GM12878 (cell line): ENCODE data around the gene POLR1D. TPM values are rescaled to one million over a fixed set of nuclear protein-coding genes. Genes with fewer than 3 reads are reported as not detected.
A peak's percentile ranks its signal among the peaks of the same experiment; 100 is the strongest.

Source experiments
- ATAC-seq: fragments of 200-7000 bp; cut with Tn5 transposase; 3 replicates; pipeline ENCODE4 v1.9.1; 2020; ENCODE audit warnings: mild to moderate bottlenecking, moderate library complexity
- BruUV-seq: library from RNA; stranded (reverse); fragments of 400-500 nt; replicated peaks from 2 replicates; lab custom pipeline; 2021; lab: Mats Ljungman, UMichigan
- CTCF ChIA-PET: fragments of 300-600 bp; sonication (Branson Sonifier 250); formaldehyde crosslinking; extraction: SDS; loops from one replicate; lab custom pipeline; 2021; ENCODE audit warnings: inconsistent platforms; lab: Yijun Ruan, JAX
- POLR2A ChIA-PET: fragments of 350-600 bp; formaldehyde crosslinking; extraction: SDS; loops from one replicate; lab custom pipeline; 2021; ENCODE audit warnings: inconsistent platforms; lab: Charles Lee
- RAD21 ChIA-PET: fragments of 300-600 bp; sonication (Branson Sonifier 250); formaldehyde crosslinking; loops from one replicate; lab custom pipeline; 2023; ENCODE audit warnings: antibody characterized with exemption; ENCODE audit not compliant: unreplicated experiment; lab: Charles Lee
- SMC1A ChIA-PET: fragments of 300-600 bp; sonication (Branson Sonifier 250); formaldehyde crosslinking; loops from one replicate; lab custom pipeline; 2023; ENCODE audit not compliant: unreplicated experiment, uncharacterized antibody; lab: Charles Lee
- DNase-seq: peaks from one replicate; pipeline ENCODE4 v3.0.0-alpha.2; 2011; ENCODE audit warnings: low read depth, low spot score
- FAIRE-seq: peaks from 3 replicates; lab custom pipeline; 2011; peaks lifted over from hg19 to GRCh38; lab: Jason Lieb, UNC
- H2AFZ ChIP-seq: 2 replicates; pipeline ENCODE4 v1.6.0; 2011; ENCODE audit warnings: low read depth, low read length, control low read depth; ENCODE audit not compliant: control insufficient read depth
- H3K27ac ChIP-seq: 2 replicates; pipeline ENCODE4 v1.5.1; 2011; ENCODE audit warnings: control low read depth; ENCODE audit not compliant: control insufficient read depth, insufficient read depth
- H3K27me3 ChIP-seq, 2 experiments: replicated peaks in 1 of 2; 2 replicates each; pipeline versions ENCODE4 v1.6.0 to v1.6.1; 2011; ENCODE audit warnings: low read length in 1 of 2; ENCODE audit not compliant: control insufficient read depth in 2 of 2, insufficient read depth in 2 of 2
- H3K36me3 ChIP-seq, 2 experiments: 2 replicates each; pipeline ENCODE4 v1.5.1; 2011; ENCODE audit warnings: low read length in 1 of 2; ENCODE audit not compliant: control insufficient read depth in 2 of 2, insufficient read depth in 2 of 2
- H3K4me1 ChIP-seq: 2 replicates; pipeline ENCODE4 v1.6.1; 2011; ENCODE audit warnings: mild to moderate bottlenecking, low read length, moderate library complexity, mixed read lengths; ENCODE audit not compliant: control insufficient read depth, insufficient read depth
- H3K4me2 ChIP-seq: 2 replicates; pipeline ENCODE4 v1.6.0; 2011; ENCODE audit warnings: control low read depth; ENCODE audit not compliant: control insufficient read depth, insufficient read depth
- H3K4me3 ChIP-seq: fragments of 200-600 bp; sonication (generic); 2 replicates; pipeline ENCODE4 v1.5.1; 2016
- H3K79me2 ChIP-seq: 2 replicates; pipeline ENCODE4 v1.6.0; 2011; ENCODE audit warnings: low read length; ENCODE audit not compliant: control insufficient read depth, insufficient read depth
- H3K9ac ChIP-seq: 2 replicates; pipeline ENCODE4 v1.8.0; 2011; ENCODE audit warnings: low read length, control low read depth, mixed read lengths; ENCODE audit not compliant: control insufficient read depth, insufficient read depth
- H3K9me3 ChIP-seq: replicated peaks from 3 replicates; pipeline ENCODE4 v1.5.1; 2011; ENCODE audit warnings: mild to moderate bottlenecking, low read length; ENCODE audit not compliant: control insufficient read depth, insufficient read depth
- H4K20me1 ChIP-seq: 2 replicates; pipeline ENCODE4 v1.6.0; 2011; ENCODE audit not compliant: control insufficient read depth, insufficient read depth
- CBX5 ChIP-seq: sonication (generic); IDR thresholded peaks from 2 replicates; pipeline ENCODE4 v1.6.1; 2016; ENCODE audit warnings: low read depth, moderate library complexity, mild to moderate bottlenecking, inconsistent platforms
- FOXK2 ChIP-seq: fragments of 450-650 bp; IDR thresholded peaks from 2 replicates; pipeline ENCODE4 v1.6.1; 2017; ENCODE audit warnings: mild to moderate bottlenecking, moderate library complexity
- KLF5 ChIP-seq: fragments of 450-650 bp; IDR thresholded peaks from 2 replicates; pipeline ENCODE4 v1.6.1; 2014; ENCODE audit warnings: mild to moderate bottlenecking; ENCODE audit not compliant: partially characterized antibody
- NFXL1 ChIP-seq: fragments of 450-650 bp; IDR thresholded peaks from 2 replicates; pipeline ENCODE4 v1.6.1; 2017; ENCODE audit warnings: antibody characterized with exemption, mild to moderate bottlenecking, borderline replicate concordance
- PBX3 ChIP-seq: IDR thresholded peaks from 2 replicates; pipeline ENCODE4 v1.6.1; 2011; ENCODE audit warnings: mild to moderate bottlenecking, low read depth, low read length, moderate library complexity; ENCODE audit not compliant: insufficient replicate concordance
- PKNOX1 ChIP-seq: fragments of 450-650 bp; IDR thresholded peaks from 2 replicates; pipeline ENCODE4 v1.6.1; 2016; ENCODE audit warnings: mild to moderate bottlenecking
- RBBP5 ChIP-seq: fragments of 200-600 bp; sonication (generic); conservative IDR thresholded peaks from 2 replicates; pipeline ENCODE4 v1.6.1; 2016
- SIX5 ChIP-seq: IDR thresholded peaks from 2 replicates; pipeline ENCODE4 v1.6.1; 2011; ENCODE audit warnings: mild to moderate bottlenecking, low read depth, low read length, moderate library complexity; ENCODE audit not compliant: severe bottlenecking
- SMAD5 ChIP-seq: IDR thresholded peaks from 2 replicates; pipeline ENCODE4 v1.6.1; 2016; ENCODE audit warnings: antibody characterized with exemption, low read depth
- SREBF1 ChIP-seq: IDR thresholded peaks from 2 replicates; pipeline ENCODE4 v1.6.1; 2012; ENCODE audit warnings: mild to moderate bottlenecking, low read length
- ZBED1 ChIP-seq: IDR thresholded peaks from 2 replicates; pipeline ENCODE4 v1.6.1; 2016; ENCODE audit warnings: borderline replicate concordance
- ZNF24 ChIP-seq: fragments of 450-650 bp; IDR thresholded peaks from 2 replicates; pipeline ENCODE4 v1.6.1; 2017; ENCODE audit warnings: antibody characterized with exemption, mild to moderate bottlenecking
- WGBS: methylation state at CpG from one replicate; pipeline ENCODE4 v1.1.6; 2016; ENCODE audit warnings: low lambda C conversion rate; ENCODE audit not compliant: insufficient replicate concordance, insufficient coverage; ENCODE audit errors: missing lambda C conversion rate; 5-methylcytosine and 5-hydroxymethylcytosine counted together
- in situ Hi-C: fragments of 300-500 bp; cut with MboI; formaldehyde crosslinking; loops from 9 replicates; pipeline ENCODE4 v1.14.3; 2018; ENCODE audit warnings: mixed read lengths
- intact Hi-C: fragments of 100-400 bp; cut with micrococcal nuclease; formaldehyde crosslinking; loops from one replicate; pipeline ENCODE4 v1.14.2; 2022; ENCODE audit not compliant: unreplicated experiment
- polyA plus RNA-seq, 11 experiments: library from polyadenylated mRNA; depleted of rRNA in 4 of 11; unstranded in 6 of 11; stranded (reverse) in 5 of 11; fragments of >200 nt; fragmentation: Nextera tagmentation in 4 of 11; fragmentation: Illumina TruSeq in 1 of 11; extraction: Ambion mirVana in 4 of 11; extraction: Trizol in 1 of 11; gene quantifications; 1 replicate in 1 of 11; 2 replicates in 10 of 11; pipeline versions ENCODE4 v1.2.1 to v1.2.3, GENCODE V29; 2011 to 2016; ENCODE audit warnings: inconsistent platforms in 2 of 11, missing spikeins in 2 of 11, low read depth in 1 of 11
- total RNA-seq, 4 experiments: library from RNA; depleted of rRNA in 3 of 4; stranded (reverse); fragments of >200 nt in 3 of 4; fragmentation: Illumina TruSeq in 1 of 4; extraction: Trizol in 1 of 4; gene quantifications; 2 replicates each; pipeline versions ENCODE4 v1.2.1 to v1.2.3, GENCODE V29; 2013 to 2021

Gene POLR1D
- total and polyA plus RNA-seq, 10 of the 15 experiments (the other 5 are each of a cell fraction or from before 2014, with no cell fraction given): 119 to 223 (median 160) TPM

GRCh38 chr13:27643334-27644132, 21.8 kb downstream of the POLR1D start (continued):
- TF ChIP-seq NFXL1: no peak
- TF ChIP-seq RBBP5: no peak
- 0 out of 2 replicates have a peak, but pooled peaks have one; percentile 14 for TF ChIP-seq PKNOX1

DNA sequence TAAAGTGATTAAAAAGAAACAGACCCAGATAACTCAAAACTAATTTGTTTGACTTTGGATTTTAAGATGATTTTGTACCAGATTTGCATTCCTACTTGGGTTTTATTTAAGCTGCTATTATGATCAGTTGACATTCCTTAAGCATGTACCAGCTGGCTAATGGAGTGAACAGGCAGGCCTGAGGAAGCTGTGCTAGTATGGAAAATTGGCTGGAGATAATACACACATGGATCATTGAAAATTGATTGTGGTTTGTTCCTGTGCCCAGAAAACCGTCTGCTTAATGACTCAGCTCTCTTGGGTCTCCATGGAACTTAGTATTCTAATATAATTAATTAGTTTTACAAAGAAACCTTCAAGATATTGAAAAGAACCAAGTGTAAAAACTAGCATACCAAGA, 22.6 kb downstream of the POLR1D start:
- no peaks in the 10 kb centered on the region for H3K4me1 ChIP-seq
- in situ Hi-C loops: no loop called here
- no peak overlapping the region for H3K4me3 ChIP-seq
- no peaks in the 10 kb centered on the region for H3K27me3 ChIP-seq
- WGBS: 93% methylated on average over 1 of the region's 1 CpG
- intact Hi-C loops: no loop called here
- no peak overlapping the region for H2AFZ ChIP-seq
- peaks cover 17% of the 10 kb centered on the region for H3K79me2 ChIP-seq
- RAD21 ChIA-PET: no interaction called here
- TF ChIP-seq KLF5: no peak
- TF ChIP-seq SREBF1: no peak
- no peak for TF ChIP-seq SIX5
- TF ChIP-seq CBX5: no peak
- TF ChIP-seq PBX3: no peak
- no peak for TF ChIP-seq SMAD5
- TF ChIP-seq ZBED1: no peak
- TF ChIP-seq ZNF24: no peak
- no peak for TF ChIP-seq PKNOX1
- TF ChIP-seq FOXK2: no peak
- TF ChIP-seq, all 136 proteins: peak for 0
- ChIA-PET POLR2A (no interaction called here), SMC1A (interaction anchor here (1.2 to 2.3 kb wide), 7 partner anchors 9 to 80 kb away, joined by 3 to 7 read pairs (median 4); no protein-coding TSS in a partner anchor), CTCF (interaction anchor here (1.3 to 1.4 kb wide), 2 partner anchors 9 to 17 kb away, joined by 4 read pairs; no protein-coding TSS in a partner anchor)
- Histone ChIP-seq H3K36me3 (peaks cover 0 to 6% of the 10 kb centered on the region in 2 experiments; a peak in 3 of 4 replicates), H3K9ac (no peak overlapping the region), H4K20me1 (no peaks in the 10 kb centered on the region), H3K4me2 (no peak overlapping the region), H3K9me3 (peaks cover 7% of the 10 kb centered on the region), H3K27ac (no peak overlapping the region)
- no peak for FAIRE-seq
- DNase-seq: no peak
- BruUV-seq: no TSS peak
- ATAC-seq: no peak
